ENCODE results near the gene PTPRD. TPM values are rescaled to one million over a fixed set of nuclear protein-coding genes. Genes with fewer than 3 reads are reported as not detected.

PTPRD gene
- total RNA-seq, 1 experiment from 2014 or later: 70.1 TPM

GRCh38 chr9:8888591-8888990, 1724.2 kb downstream of the PTPRD start:
- Histone ChIP-seq H3K36me3 (ENCODE audit: control insufficient read depth, insufficient read depth, low read length) (no peaks in the 10 kb centered on the region), H3K4me1 (no peaks in the 10 kb centered on the region), H3K4me3 (ENCODE audit: low read depth, low read length) (no peak overlapping the region), H3K9me3 (no peaks in the 10 kb centered on the region), H3K27me3 (replicated peaks; ENCODE audit: control insufficient read depth, insufficient read depth, low read length) (no peaks in the 10 kb centered on the region)
- CTCF ChIA-PET: no interaction called here
- POLR2A ChIA-PET: no interaction called here
- Mint-ChIP-seq H3K4me1 (ENCODE audit: low read depth, unreplicated experiment) (no peaks in the 10 kb centered on the region), H3K9me3 (ENCODE audit: unreplicated experiment) (no peaks in the 10 kb centered on the region), H3K4me3 (ENCODE audit: unreplicated experiment) (no peak overlapping the region), H3K27me3 (ENCODE audit: insufficient read depth, unreplicated experiment) (no peaks in the 10 kb centered on the region), H3K27ac (ENCODE audit: unreplicated experiment) (no peak overlapping the region), H3K36me3 (ENCODE audit: insufficient read depth, unreplicated experiment) (no peaks in the 10 kb centered on the region)
- no TSS peak for BruUV-seq (replicated peaks)
- no peak for DNase-seq
- intact Hi-C loops (cut with micrococcal nuclease; ENCODE audit: unreplicated experiment): no loop called here
- no peak for TF ChIP-seq CTCF (IDR thresholded peaks at IDR 0.05; ENCODE audit: insufficient read depth in 1 of 2, low read depth in 1 of 2, low read length in 1 of 2, severe bottlenecking in 1 of 2, unreplicated experiment in 1 of 2)

GRCh38 chr9:8887369-8887768, 1725.4 kb downstream of the PTPRD start:
- Histone ChIP-seq H3K4me3 (ENCODE audit: low read depth, low read length) (no peak overlapping the region), H3K4me1 (no peaks in the 10 kb centered on the region), H3K36me3 (ENCODE audit: control insufficient read depth, insufficient read depth, low read length) (no peaks in the 10 kb centered on the region), H3K27me3 (replicated peaks; ENCODE audit: control insufficient read depth, insufficient read depth, low read length) (no peaks in the 10 kb centered on the region), H3K9me3 (no peaks in the 10 kb centered on the region)
- no peaks in the 10 kb centered on the region for H3K27me3 Mint-ChIP-seq (ENCODE audit: insufficient read depth, unreplicated experiment)
- BruUV-seq (replicated peaks): no TSS peak
- no peak overlapping the region for H3K27ac Mint-ChIP-seq (ENCODE audit: unreplicated experiment)
- TF ChIP-seq CTCF (IDR thresholded peaks at IDR 0.05; ENCODE audit: insufficient read depth in 1 of 2, low read depth in 1 of 2, low read length in 1 of 2, severe bottlenecking in 1 of 2, unreplicated experiment in 1 of 2): no peak
- ChIA-PET POLR2A (no interaction called here), CTCF (no interaction called here)
- H3K9me3 Mint-ChIP-seq (ENCODE audit: unreplicated experiment): no peaks in the 10 kb centered on the region
- no peak for DNase-seq
- no peaks in the 10 kb centered on the region for H3K36me3 Mint-ChIP-seq (ENCODE audit: insufficient read depth, unreplicated experiment)
- H3K4me3 Mint-ChIP-seq (ENCODE audit: unreplicated experiment): no peak overlapping the region
- intact Hi-C loops (cut with micrococcal nuclease; ENCODE audit: unreplicated experiment): no loop called here
- H3K4me1 Mint-ChIP-seq (ENCODE audit: low read depth, unreplicated experiment): no peaks in the 10 kb centered on the region

- H3K4me3 ChIP-seq (ENCODE audit: low read depth, low read length): no peak overlapping the region
- TF ChIP-seq CTCF (IDR thresholded peaks at IDR 0.05; ENCODE audit: insufficient read depth in 1 of 2, low read depth in 1 of 2, low read length in 1 of 2, severe bottlenecking in 1 of 2, unreplicated experiment in 1 of 2): no peak
- Mint-ChIP-seq H3K4me3 (ENCODE audit: unreplicated experiment) (no peak overlapping the region), H3K4me1 (ENCODE audit: low read depth, unreplicated experiment) (no peaks in the 10 kb centered on the region), H3K36me3 (ENCODE audit: insufficient read depth, unreplicated experiment) (no peaks in the 10 kb centered on the region), H3K27ac (ENCODE audit: unreplicated experiment) (no peak overlapping the region), H3K27me3 (ENCODE audit: insufficient read depth, unreplicated experiment) (no peaks in the 10 kb centered on the region), H3K9me3 (ENCODE audit: unreplicated experiment) (no peaks in the 10 kb centered on the region)
- no peaks in the 10 kb centered on the region for H3K9me3 ChIP-seq
- intact Hi-C loops (cut with micrococcal nuclease; ENCODE audit: unreplicated experiment): no loop called here
- POLR2A ChIA-PET: no interaction called here
- CTCF ChIA-PET: no interaction called here
- H3K36me3 ChIP-seq (ENCODE audit: control insufficient read depth, insufficient read depth, low read length): no peaks in the 10 kb centered on the region
- no peaks in the 10 kb centered on the region for H3K27me3 ChIP-seq (replicated peaks; ENCODE audit: control insufficient read depth, insufficient read depth, low read length)
- no TSS peak for BruUV-seq (replicated peaks)
- no peak for DNase-seq
- H3K4me1 ChIP-seq: no peaks in the 10 kb centered on the region
These were observed 1729.5 kb downstream of the PTPRD start for GRCh38 chr9:8883321-8883720.
